ENCODE results near the gene ADAM17. TPM values are rescaled to one million over a fixed set of nuclear protein-coding genes. Genes with fewer than 3 reads are reported as not detected.
A peak's percentile ranks its signal among the peaks of the same experiment; 100 is the strongest.
"Not testable (repeated sequence)": the region's sequence is repeated elsewhere in the genome, so short reads cannot be mapped to it uniquely, and the experiment has no call there.

Gene ADAM17
- total RNA-seq (2014; rRNA removed; shearing (Covaris generic)) = 33.0 and 38.3 TPM in 2 replicates
- polyA plus RNA-seq (2015; cell fraction: cytosol; rRNA removed) = 35.1 and 43.0 TPM in 2 replicates
- polyA plus RNA-seq (2015; cell fraction: nucleus; rRNA removed) = 80.4 and 80.8 TPM in 2 replicates

- peak; percentile 97 for DNase-seq (ENCODE audit: low read depth)
Measured at GRCh38 chr2:9555297-9556120, at the start of gene ADAM17. Gene ADAM17 (minus strand): TSS chr2:9555830. CDS start chr2:9555605, 225 bp downstream.

- DNase-seq (ENCODE audit: low read depth) = no peak
Measured at GRCh38 chr2:9602412-9602811, 46.8 kb upstream of the ADAM17 start.

- no peak for DNase-seq (ENCODE audit: low read depth)
Measured at GRCh38 chr2:9601397-9601796, 45.8 kb upstream of the ADAM17 start.

- no peak for DNase-seq (ENCODE audit: low read depth)
Measured at GRCh38 chr2:9599430-9599829, 43.8 kb upstream of the ADAM17 start.

- no peak for DNase-seq (ENCODE audit: low read depth)
Measured at GRCh38 chr2:9596621-9597311, 41.1 kb upstream of the ADAM17 start.

GRCh38 chr2:9595746-9596145, 40.1 kb upstream of the ADAM17 start:
- no peak for DNase-seq (ENCODE audit: low read depth)

- peak; percentile 50 for DNase-seq (ENCODE audit: low read depth)
Measured at GRCh38 chr2:9595256-9595655, 39.6 kb upstream of the ADAM17 start.

- peak; percentile 73 for DNase-seq (ENCODE audit: low read depth)
Measured at GRCh38 chr2:9594366-9595054, 38.9 kb upstream of the ADAM17 start.

- no peak for DNase-seq (ENCODE audit: low read depth)
Measured at GRCh38 chr2:9593925-9594324, 38.3 kb upstream of the ADAM17 start.

- no peak for DNase-seq (ENCODE audit: low read depth)
Measured at GRCh38 chr2:9592699-9593098, 37.1 kb upstream of the ADAM17 start.

GRCh38 chr2:9590641-9591040, 35.0 kb upstream of the ADAM17 start:
- peak; percentile 37 for DNase-seq (ENCODE audit: low read depth)

- DNase-seq (ENCODE audit: low read depth) = no peak
Measured at GRCh38 chr2:9586465-9586864, 30.8 kb upstream of the ADAM17 start.

- no peak for DNase-seq (ENCODE audit: low read depth)
Measured at GRCh38 chr2:9585486-9585885, 29.9 kb upstream of the ADAM17 start.

GRCh38 chr2:9584902-9585301, 29.3 kb upstream of the ADAM17 start:
- DNase-seq (ENCODE audit: low read depth) = not testable (repeated sequence)

GRCh38 chr2:9582624-9583023, 27.0 kb upstream of the ADAM17 start:
- DNase-seq (ENCODE audit: low read depth) = no peak

GRCh38 chr2:9578467-9579235, 23.0 kb upstream of the ADAM17 start:
- DNase-seq (ENCODE audit: low read depth) = no peak

- DNase-seq (ENCODE audit: low read depth) = no peak
Measured at GRCh38 chr2:9574331-9574730, 18.7 kb upstream of the ADAM17 start.

GRCh38 chr2:9573840-9574239, 18.2 kb upstream of the ADAM17 start:
- no peak for DNase-seq (ENCODE audit: low read depth)

GRCh38 chr2:9573013-9573720, 17.5 kb upstream of the ADAM17 start:
- DNase-seq (ENCODE audit: low read depth) = peak; percentile 70

Data from HT1080 (cell line).